22Rv1 (cell line): ENCODE measurements around the gene MYLK.

Source experiments
- ZFX ChIP-seq: fragments of 450-650 bp; IDR thresholded peaks from 2 replicates; pipeline ENCODE4 v1.6.1; 2017; ENCODE audit warnings: antibody characterized with exemption, borderline replicate concordance
- TF ChIP-seq, protein P1 (sequence below): fragments of 450-650 bp; IDR thresholded peaks from 2 replicates; pipeline ENCODE4 v1.5.1; 2017; ENCODE audit warnings: mild to moderate bottlenecking

GRCh38 chr3:123586131-123586530 lies 298.0 kb downstream of the MYLK start:
- TF ChIP-seq, protein P1, sequence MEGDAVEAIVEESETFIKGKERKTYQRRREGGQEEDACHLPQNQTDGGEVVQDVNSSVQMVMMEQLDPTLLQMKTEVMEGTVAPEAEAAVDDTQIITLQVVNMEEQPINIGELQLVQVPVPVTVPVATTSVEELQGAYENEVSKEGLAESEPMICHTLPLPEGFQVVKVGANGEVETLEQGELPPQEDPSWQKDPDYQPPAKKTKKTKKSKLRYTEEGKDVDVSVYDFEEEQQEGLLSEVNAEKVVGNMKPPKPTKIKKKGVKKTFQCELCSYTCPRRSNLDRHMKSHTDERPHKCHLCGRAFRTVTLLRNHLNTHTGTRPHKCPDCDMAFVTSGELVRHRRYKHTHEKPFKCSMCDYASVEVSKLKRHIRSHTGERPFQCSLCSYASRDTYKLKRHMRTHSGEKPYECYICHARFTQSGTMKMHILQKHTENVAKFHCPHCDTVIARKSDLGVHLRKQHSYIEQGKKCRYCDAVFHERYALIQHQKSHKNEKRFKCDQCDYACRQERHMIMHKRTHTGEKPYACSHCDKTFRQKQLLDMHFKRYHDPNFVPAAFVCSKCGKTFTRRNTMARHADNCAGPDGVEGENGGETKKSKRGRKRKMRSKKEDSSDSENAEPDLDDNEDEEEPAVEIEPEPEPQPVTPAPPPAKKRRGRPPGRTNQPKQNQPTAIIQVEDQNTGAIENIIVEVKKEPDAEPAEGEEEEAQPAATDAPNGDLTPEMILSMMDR: no peak
- TF ChIP-seq ZFX: no peak
